A673 (cell line): ENCODE results near the gene GDPD1. TPM values are rescaled to one million over a fixed set of nuclear protein-coding genes. Genes with fewer than 3 reads are reported as not detected.
A peak's percentile ranks its signal among the peaks of the same experiment; 100 is the strongest.

Experiments
- BruUV-seq: library from RNA; stranded (reverse); fragments of 400-500 nt; replicated peaks from 2 replicates; lab custom pipeline; 2021; lab: Mats Ljungman, UMichigan
- CTCF ChIA-PET: fragments of 300-600 bp; sonication (Branson Sonifier 250); formaldehyde crosslinking; loops from one replicate; lab custom pipeline; 2022; ENCODE audit warnings: antibody characterized with exemption; lab: Charles Lee
- POLR2A ChIA-PET: fragments of 300-600 bp; sonication (Branson Sonifier 250); formaldehyde crosslinking; loops from one replicate; lab custom pipeline; 2022; ENCODE audit warnings: antibody characterized with exemption; ENCODE audit not compliant: low non-redundant PET; lab: Charles Lee
- DNase-seq: peaks from one replicate; pipeline ENCODE4 v3.0.0-alpha.2; 2015; ENCODE audit warnings: low spot score
- H3K27ac ChIP-seq: fragments of 200-600 bp; sonication (generic); 2 replicates; pipeline ENCODE4 v1.5.1; 2016; ENCODE audit warnings: mixed run types, low read depth, mild to moderate bottlenecking, mixed read lengths, antibody characterized with exemption, low read length; ENCODE audit not compliant: poor library complexity, severe bottlenecking
- H3K27me3 ChIP-seq: fragments of 200-600 bp; sonication (generic); replicated peaks from 2 replicates; pipeline ENCODE4 v1.6.1; 2017; ENCODE audit warnings: mixed run types, low read depth, mild to moderate bottlenecking, mixed read lengths, antibody characterized with exemption, low read length; ENCODE audit not compliant: insufficient read depth, poor library complexity
- H3K36me3 ChIP-seq: fragments of 200-600 bp; sonication (generic); 2 replicates; pipeline ENCODE4 v1.6.1; 2016; ENCODE audit warnings: mixed run types, mild to moderate bottlenecking, mixed read lengths, antibody characterized with exemption, low read length; ENCODE audit not compliant: insufficient read depth, poor library complexity, severe bottlenecking
- H3K4me1 ChIP-seq: fragments of 200-600 bp; sonication (generic); 2 replicates; pipeline ENCODE4 v1.6.1; 2017; ENCODE audit warnings: mixed run types, mild to moderate bottlenecking, mixed read lengths, antibody characterized with exemption, low read length; ENCODE audit not compliant: insufficient read depth, poor library complexity, severe bottlenecking
- H3K4me3 ChIP-seq: fragments of 200-600 bp; sonication (generic); 2 replicates; pipeline ENCODE4 v1.5.1; 2016; ENCODE audit warnings: low read depth, mixed run types, mild to moderate bottlenecking, mixed read lengths, low read length; ENCODE audit not compliant: poor library complexity, severe bottlenecking
- H3K9me3 ChIP-seq: fragments of 200-600 bp; sonication (generic); 2 replicates; pipeline ENCODE4 v1.6.1; 2016; ENCODE audit warnings: mixed run types, low read depth, mild to moderate bottlenecking, mixed read lengths, antibody characterized with exemption, low read length; ENCODE audit not compliant: poor library complexity, severe bottlenecking
- CTCF ChIP-seq: fragments of 300-800, 200-600 bp; sonication (generic); conservative IDR thresholded peaks from 2 replicates; pipeline ENCODE4 v1.5.1; 2017; ENCODE audit warnings: low read depth, mild to moderate bottlenecking, antibody characterized with exemption, low read length, moderate library complexity, mixed read lengths
- EZH2 ChIP-seq: fragments of 200-600 bp; sonication (generic); IDR thresholded peaks from 2 replicates; pipeline ENCODE4 v1.6.1; 2017; ENCODE audit warnings: borderline replicate concordance, low read depth, mild to moderate bottlenecking, mixed read lengths, antibody characterized with exemption, low read length; ENCODE audit not compliant: poor library complexity, severe bottlenecking
- intact Hi-C: fragments of 100-400 bp; cut with micrococcal nuclease; formaldehyde crosslinking; loops from one replicate; pipeline ENCODE4 v1.10.0; 2022; ENCODE audit not compliant: unreplicated experiment
- total RNA-seq: library from RNA; stranded (reverse); gene quantifications from 2 replicates; pipeline ENCODE4 v1.2.3, GENCODE V29; 2021

Gene GDPD1
- total RNA-seq, 1 experiment from 2014 or later, result 2.6 TPM

- TF ChIP-seq CTCF (no peak), EZH2 (no peak)
- no peak overlapping the region for H3K4me3 ChIP-seq
- H3K4me1 ChIP-seq, result no peaks in the 10 kb centered on the region
- DNase-seq, result no peak
- ChIA-PET POLR2A (no interaction called here), CTCF (no interaction called here)
- intact Hi-C loops, result no loop called here
- peaks cover 26% of the 10 kb centered on the region for H3K36me3 ChIP-seq
- no peak overlapping the region for H3K27ac ChIP-seq
- BruUV-seq, result no TSS peak
- no peaks in the 10 kb centered on the region for H3K27me3 ChIP-seq
- no peaks in the 10 kb centered on the region for H3K9me3 ChIP-seq
Observed at GRCh38 chr17:59181481-59181880, 38.8 kb upstream of the GDPD1 start.

- ChIA-PET POLR2A (interaction anchor here (0.7 kb wide), 1 partner anchor 555 kb away, joined by 3 read pairs; no protein-coding TSS in a partner anchor), CTCF (no interaction called here)
- no peak for DNase-seq
- Histone ChIP-seq H3K36me3 (peaks cover 48% of the 10 kb centered on the region), H3K27ac (no peak overlapping the region), H3K9me3 (no peaks in the 10 kb centered on the region), H3K4me1 (no peaks in the 10 kb centered on the region), H3K4me3 (no peak overlapping the region), H3K27me3 (no peaks in the 10 kb centered on the region)
- no peak for TF ChIP-seq EZH2
- no peak for TF ChIP-seq CTCF
- no TSS peak for BruUV-seq
- intact Hi-C loops, result no loop called here
Observed at GRCh38 chr17:59185997-59186396, 34.3 kb upstream of the GDPD1 start.

- H3K27ac ChIP-seq, result no peak overlapping the region
- no peaks in the 10 kb centered on the region for H3K4me1 ChIP-seq
- no peak for DNase-seq
- TSS peak; percentile 13 for BruUV-seq
- no peaks in the 10 kb centered on the region for H3K9me3 ChIP-seq
- TF ChIP-seq EZH2 (no peak), CTCF (no peak)
- no peaks in the 10 kb centered on the region for H3K27me3 ChIP-seq
- H3K4me3 ChIP-seq, result no peak overlapping the region
- ChIA-PET CTCF (no interaction called here), POLR2A (no interaction called here)
- H3K36me3 ChIP-seq, result peaks cover 54% of the 10 kb centered on the region
- intact Hi-C loops, result no loop called here
Observed at GRCh38 chr17:59186850-59187249, 33.5 kb upstream of the GDPD1 start.
